Adrenal gland (tissue), 12 donors: ENCODE measurements around the gene DHRS13. TPM values are rescaled to one million over a fixed set of nuclear protein-coding genes. Genes with fewer than 3 reads are reported as not detected.

Experiments
- DNase-seq, 7 donors: peaks; one replicate each; pipeline ENCODE4 v3.0.0-alpha.2; 2019 to 2020
- H3K27ac ChIP-seq, 5 donors: fragments of 200-600 bp; sonication (generic) in 4 of 5; 1 replicate in 3 of 5; 2 replicates in 2 of 5; pipeline versions ENCODE4 v1.5.1 to v1.8.0; 2016 to 2020; ENCODE audit warnings: mild to moderate bottlenecking in 1 of 5
- H3K27me3 ChIP-seq: fragments of 200-600 bp; 2 replicates; pipeline ENCODE4 v1.8.0; 2021
- H3K36me3 ChIP-seq, 2 donors: fragments of 200-600 bp; replicated peaks in 1 of 2; 1 replicate in 1 of 2; 2 replicates in 1 of 2; pipeline versions ENCODE4 v1.5.1 to v1.8.0; 2018 to 2022
- H3K4me1 ChIP-seq, 2 donors: fragments of 200-600 bp; replicated peaks in 1 of 2; 1 replicate in 1 of 2; 2 replicates in 1 of 2; pipeline versions ENCODE4 v1.5.1 to v1.8.0; 2018 to 2021
- H3K4me3 ChIP-seq, 4 donors: fragments of 200-600 bp; sonication (generic) in 3 of 4; one replicate each; pipeline ENCODE4 v1.5.1; 2016 to 2018
- H3K9me3 ChIP-seq, 3 donors: fragments of 200-600 bp; sonication (generic) in 1 of 3; replicated peaks in 1 of 3; 1 replicate in 2 of 3; 2 replicates in 1 of 3; pipeline versions ENCODE4 v1.5.1 to v1.8.0; 2016 to 2021
- CTCF ChIP-seq, 6 experiments: fragments of 450-650 bp in 4 of 6; fragments of 200-600 bp in 2 of 6; sonication (generic) in 1 of 6; IDR thresholded peaks; 1 replicate in 5 of 6; 2 replicates in 1 of 6; pipeline versions ENCODE4 v1.5.1 to v1.8.0; 2016 to 2021; ENCODE audit warnings: antibody characterized with exemption in 6 of 6, mild to moderate bottlenecking in 2 of 6, moderate library complexity in 1 of 6
- POLR2A ChIP-seq, 2 donors: fragments of 450-650 bp; IDR thresholded peaks; one replicate each; pipeline ENCODE4 v1.6.1; 2017; ENCODE audit warnings: antibody characterized with exemption in 2 of 2, mild to moderate bottlenecking in 2 of 2, moderate library complexity in 1 of 2
- WGBS, 4 donors: extraction: QIAGEN DNeasy Blood & Tissue Kit in 2 of 4; methylation state at CpG; one replicate each; pipeline versions ENCODE4 v1.1.5 to v1.1.7; 2013 to 2017; 5-methylcytosine and 5-hydroxymethylcytosine counted together
- intact Hi-C, 2 donors: fragments of 100-400 bp; cut with DNase I; formaldehyde crosslinking; loops; one replicate each; pipeline versions ENCODE4 v1.14.1 to v1.15.0; 2022 to 2023
- polyA plus RNA-seq, 3 donors: library from polyadenylated mRNA; stranded (reverse); fragments of 200-250 nt in 2 of 3; fragments of 350-450 nt in 1 of 3; fragmentation: Illumina TruSeq in 1 of 3; extraction: RNeasy Lipid Tissue Mini Kit (QIAGEN cat#74804) in 1 of 3; gene quantifications; one replicate each; pipeline ENCODE4 v1.2.3, GENCODE V29; 2013 to 2014
- total RNA-seq, 9 donors: library from RNA; depleted of rRNA in 4 of 9; stranded (reverse); fragments of >200 nt in 4 of 9; fragments of 120-200 nt in 1 of 9; fragmentation: NEBNext Ultra II Directional in 1 of 9; extraction: Animal tissue kit (Norgen Biotek cat#: 25700) in 1 of 9; gene quantifications; one replicate each; pipeline versions ENCODE4 v1.1.0 to v1.2.4, GENCODE V29; 2013 to 2023
- donor health status: healthy with polysubstance abuse.
- donor health status: Bipolar disorder and iron deficiency.
- donor health status: DM: yes; HTN: yes; CAD: no.
- donor health status: DM: no; HTN: no; CAD: no.
- donor health status: DM: no; HTN: no; CAD: no.
- donor health status: DM: yes; HTN: yes; CAD: no.

DHRS13 gene
- total and polyA plus RNA-seq, 12 donors = 4.4 to 23.5 (median 14.7) TPM

GRCh38 chr17:28861393-28862203 lies 41.3 kb downstream of the DHRS13 start:
- Histone ChIP-seq H3K27ac (no peak overlapping the region), H3K36me3 (peaks cover 0 to 39% of the 10 kb centered on the region in 2 donors), H3K9me3 (no peaks in the 10 kb centered on the region), H3K4me1 (no peaks in the 10 kb centered on the region), H3K4me3 (no peak overlapping the region), H3K27me3 (no peaks in the 10 kb centered on the region)
- no peak for DNase-seq
- TF ChIP-seq CTCF (IDR thresholded peaks at IDR 0.05) (no peak), POLR2A (IDR thresholded peaks at IDR 0.05) (no peak)
- 70 to 81% (median 75%) methylated on average over 6 to 8 of the region's 8 CpGs for WGBS, 4 donors
- intact Hi-C loops = loop anchor here in 1 of 2 donors (5.0 kb wide), 1 partner anchor 36 kb away; the partner anchor contains the start of gene FLOT2

GRCh38 chr17:28860363-28860808 lies 42.5 kb downstream of the DHRS13 start:
- no peaks in the 10 kb centered on the region for H3K27me3 ChIP-seq
- 84 to 96% (median 94%) methylated on average over 4 of the region's 4 CpGs for WGBS, 4 donors
- no peak for DNase-seq
- H3K4me1 ChIP-seq = peaks cover 3 to 6% of the 10 kb centered on the region in 2 donors
- no peak overlapping the region for H3K27ac ChIP-seq
- H3K4me3 ChIP-seq = no peak overlapping the region
- H3K36me3 ChIP-seq = peaks cover 0 to 39% of the 10 kb centered on the region in 2 donors
- no peaks in the 10 kb centered on the region for H3K9me3 ChIP-seq
- intact Hi-C loops = loop anchor here in 1 of 2 donors (5.0 kb wide), 1 partner anchor 37 kb away; the partner anchor contains the start of gene FLOT2
- TF ChIP-seq POLR2A (IDR thresholded peaks at IDR 0.05) (no peak), CTCF (IDR thresholded peaks at IDR 0.05) (no peak)

- no peak overlapping the region for H3K4me3 ChIP-seq
- 43 to 68% (median 50%) methylated on average over 1 to 2 of the region's 2 CpGs for WGBS, 4 donors
- no peak overlapping the region for H3K27ac ChIP-seq
- TF ChIP-seq POLR2A (IDR thresholded peaks at IDR 0.05) = no peak
- no peak for TF ChIP-seq CTCF (IDR thresholded peaks at IDR 0.05)
- intact Hi-C loops = loop anchor here in 1 of 2 donors (10.0 kb wide), 1 partner anchor 56 kb away; no protein-coding TSS in a partner anchor
- no peak for DNase-seq
- H3K9me3 ChIP-seq = no peaks in the 10 kb centered on the region
- peaks cover 0 to 39% of the 10 kb centered on the region in 2 donors for H3K36me3 ChIP-seq
- peaks cover 6 to 9% of the 10 kb centered on the region in 2 donors for H3K4me1 ChIP-seq
- no peaks in the 10 kb centered on the region for H3K27me3 ChIP-seq
These were observed 44.0 kb downstream of the DHRS13 start for GRCh38 chr17:28858801-28859355.
